Parathyroid adenoma (tissue), 2 donors: ENCODE measurements around the gene SLN.

ENCODE experiments used
- H2AFZ ChIP-seq: fragments of 300-600 bp; sonication (generic); one replicate; pipeline ENCODE4 v1.7.0; 2017; ENCODE audit warnings: antibody characterized with exemption, mild to moderate bottlenecking
- H3K27ac ChIP-seq: fragments of 300-600 bp; sonication (generic); one replicate; pipeline ENCODE4 v1.7.0; 2017
- H3K27me3 ChIP-seq: fragments of 300-600 bp; sonication (generic); one replicate; pipeline ENCODE4 v1.7.0; 2017; ENCODE audit warnings: low read length; ENCODE audit not compliant: control insufficient read depth, insufficient read depth
- H3K36me3 ChIP-seq: fragments of 300-600 bp; sonication (generic); one replicate; pipeline ENCODE4 v1.7.0; 2017; ENCODE audit warnings: low read length; ENCODE audit not compliant: control insufficient read depth, insufficient read depth
- H3K4me1 ChIP-seq: fragments of 300-600 bp; sonication (generic); one replicate; pipeline ENCODE4 v1.7.0; 2017; ENCODE audit warnings: control low read depth
- H3K4me2 ChIP-seq: fragments of 300-600 bp; sonication (generic); one replicate; pipeline ENCODE4 v1.7.0; 2017; ENCODE audit warnings: low read length
- H3K4me3 ChIP-seq: fragments of 300-600 bp; sonication (generic); one replicate; pipeline ENCODE4 v1.7.0; 2017; ENCODE audit warnings: low read depth, low read length
- H3K79me2 ChIP-seq: fragments of 300-600 bp; sonication (generic); one replicate; pipeline ENCODE4 v1.7.0; 2017; ENCODE audit warnings: control low read depth
- H3K9ac ChIP-seq: fragments of 300-600 bp; sonication (generic); one replicate; pipeline ENCODE4 v1.7.0; 2017; ENCODE audit warnings: mild to moderate bottlenecking
- H3K9me3 ChIP-seq: fragments of 300-600 bp; sonication (generic); one replicate; pipeline ENCODE4 v1.7.0; 2017; ENCODE audit warnings: low read length; ENCODE audit not compliant: control insufficient read depth
- CTCF ChIP-seq: fragments of 300-600 bp; sonication (generic); IDR thresholded peaks from one replicate; pipeline ENCODE4 v1.7.0; 2017; ENCODE audit warnings: antibody characterized with exemption, mild to moderate bottlenecking
- donor health status: primary hyperparathyroidism.

Gene SLN

DNA sequence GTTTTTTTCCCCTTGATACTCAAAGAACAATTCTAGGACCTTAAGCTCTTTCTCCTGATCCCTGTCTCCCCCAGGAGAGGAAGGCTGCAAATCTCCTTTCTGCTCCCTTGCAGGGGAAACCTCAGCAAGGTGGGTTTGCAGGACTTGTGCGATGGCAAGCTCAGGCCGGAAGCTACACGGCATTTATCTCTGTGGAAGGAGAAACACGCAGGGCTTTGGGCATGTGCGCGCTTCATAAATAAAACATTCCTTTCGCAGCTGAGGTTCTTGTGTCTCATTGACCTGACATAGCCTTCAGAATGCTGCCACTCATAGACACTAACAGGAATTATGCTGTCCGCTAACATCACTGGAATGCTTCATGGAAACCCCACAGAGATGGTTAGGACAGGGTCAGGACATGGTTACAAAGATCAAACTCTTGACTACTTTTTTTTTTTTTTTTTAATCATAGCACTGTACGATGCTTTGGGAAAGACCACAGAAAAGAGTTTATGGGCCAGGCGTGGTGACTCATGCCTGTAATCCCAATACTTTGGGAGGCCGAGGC, 42.6 kb downstream of the SLN start:
- H3K4me1 ChIP-seq, result no peaks in the 10 kb centered on the region
- no peak for TF ChIP-seq CTCF
- no peaks in the 10 kb centered on the region for H3K36me3 ChIP-seq
- H3K9ac ChIP-seq, result no peak overlapping the region
- no peaks in the 10 kb centered on the region for H3K27me3 ChIP-seq
- H3K4me3 ChIP-seq, result no peak overlapping the region
- H3K4me2 ChIP-seq, result no peak overlapping the region
- H3K27ac ChIP-seq, result no peak overlapping the region
- H3K79me2 ChIP-seq, result no peaks in the 10 kb centered on the region
- H2AFZ ChIP-seq, result no peak overlapping the region
- H3K9me3 ChIP-seq, result no peaks in the 10 kb centered on the region

DNA sequence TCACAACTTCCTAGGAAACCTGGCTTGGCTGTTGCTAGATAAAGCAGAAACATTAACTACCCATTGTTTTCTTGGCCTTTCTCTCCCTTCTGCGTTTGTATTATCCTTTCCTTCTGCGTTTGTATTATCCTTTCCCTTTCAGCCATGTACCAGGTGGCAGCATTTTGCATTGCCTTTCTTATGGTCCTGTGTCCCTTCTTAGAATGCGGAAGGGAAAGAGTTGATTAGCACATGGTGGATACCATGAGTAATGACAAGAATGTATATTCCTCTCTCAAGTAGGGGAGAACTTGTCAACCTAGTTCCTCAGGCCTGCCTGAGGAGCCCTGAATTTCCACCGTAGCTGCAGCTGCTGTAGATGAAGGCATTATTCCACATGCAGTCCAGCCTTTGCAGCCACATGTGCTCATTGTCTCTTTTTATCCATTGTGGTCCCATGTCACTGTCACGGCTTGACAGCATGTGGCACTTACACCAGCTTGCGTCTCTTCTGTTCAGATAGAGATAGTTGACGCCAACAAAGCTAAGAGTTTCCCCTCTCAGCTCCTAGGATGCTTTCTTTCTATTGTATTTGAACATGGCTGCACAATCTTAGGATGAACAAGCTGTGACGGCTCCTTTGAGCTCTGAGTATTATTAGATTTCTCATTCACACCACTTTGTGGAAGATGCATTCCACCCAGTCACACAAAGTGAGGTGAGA, 44.8 kb downstream of the SLN start:
- no peak for TF ChIP-seq CTCF

DNA sequence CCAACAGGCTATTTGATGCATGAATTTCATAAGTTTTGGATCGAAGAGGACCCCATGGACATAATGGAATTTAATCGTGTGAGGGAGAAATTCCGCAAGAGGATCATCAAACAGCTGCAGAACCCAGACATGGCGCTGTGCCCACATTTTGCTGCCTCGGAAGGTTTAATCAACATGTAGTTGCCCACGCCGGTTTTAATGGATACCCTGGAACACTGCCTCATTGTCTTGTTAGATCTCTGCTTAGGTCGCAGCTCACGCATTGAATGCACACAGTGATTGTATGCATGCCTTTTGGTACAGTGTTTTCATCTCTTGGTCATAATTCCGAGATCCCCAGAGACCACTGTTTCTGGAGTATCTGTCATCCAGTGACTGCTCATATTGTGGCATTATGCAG, 46.8 kb downstream of the SLN start:
- no peak overlapping the region for H2AFZ ChIP-seq
- no peak overlapping the region for H3K9ac ChIP-seq
- no peak overlapping the region for H3K27ac ChIP-seq
- H3K4me1 ChIP-seq, result no peaks in the 10 kb centered on the region
- H3K36me3 ChIP-seq, result no peaks in the 10 kb centered on the region
- no peak overlapping the region for H3K4me3 ChIP-seq
- H3K27me3 ChIP-seq, result no peaks in the 10 kb centered on the region
- H3K4me2 ChIP-seq, result no peak overlapping the region
- H3K79me2 ChIP-seq, result no peaks in the 10 kb centered on the region
- no peak for TF ChIP-seq CTCF
- no peaks in the 10 kb centered on the region for H3K9me3 ChIP-seq

More for the DNA sequence above, 44.8 kb downstream of the SLN start:
- H3K9ac ChIP-seq, result no peak overlapping the region
- no peaks in the 10 kb centered on the region for H3K27me3 ChIP-seq
- H3K9me3 ChIP-seq, result no peaks in the 10 kb centered on the region
- H3K4me1 ChIP-seq, result no peaks in the 10 kb centered on the region
- H2AFZ ChIP-seq, result no peak overlapping the region
- no peak overlapping the region for H3K27ac ChIP-seq
- no peaks in the 10 kb centered on the region for H3K36me3 ChIP-seq
- H3K4me2 ChIP-seq, result no peak overlapping the region
- H3K79me2 ChIP-seq, result no peaks in the 10 kb centered on the region
- H3K4me3 ChIP-seq, result no peak overlapping the region

DNA sequence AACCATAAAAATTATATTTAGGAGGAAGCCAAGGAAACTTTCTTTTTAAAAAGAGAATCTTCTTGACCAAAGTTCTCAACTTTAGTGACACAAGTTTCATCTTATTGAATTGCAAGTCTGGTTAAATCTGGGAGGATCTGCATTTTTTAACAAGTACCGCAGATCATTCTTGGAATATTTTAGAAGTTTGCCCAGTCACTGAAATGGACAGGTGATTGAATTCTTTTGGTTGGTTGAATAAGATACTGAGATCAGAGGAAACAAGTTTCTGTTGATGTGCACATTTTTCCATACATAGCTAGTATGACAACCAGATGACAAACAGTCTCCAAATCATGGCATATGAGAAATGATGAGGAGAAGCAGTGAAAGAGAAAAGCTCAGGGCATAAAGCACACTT, 50.2 kb downstream of the SLN start:
- no peak for TF ChIP-seq CTCF
- no peaks in the 10 kb centered on the region for H3K36me3 ChIP-seq
- H3K27me3 ChIP-seq, result no peaks in the 10 kb centered on the region
- H3K79me2 ChIP-seq, result no peaks in the 10 kb centered on the region
- no peak overlapping the region for H3K27ac ChIP-seq
- H3K4me3 ChIP-seq, result no peak overlapping the region
- no peaks in the 10 kb centered on the region for H3K4me1 ChIP-seq
- H3K4me2 ChIP-seq, result no peak overlapping the region
- H2AFZ ChIP-seq, result no peak overlapping the region
- no peaks in the 10 kb centered on the region for H3K9me3 ChIP-seq
- H3K9ac ChIP-seq, result no peak overlapping the region

GRCh38 chr11:107660066-107660465, 51.8 kb downstream of the SLN start:
- Histone ChIP-seq H3K4me1 (no peaks in the 10 kb centered on the region), H3K9ac (no peak overlapping the region), H3K27ac (no peak overlapping the region), H3K4me2 (no peak overlapping the region), H3K4me3 (no peak overlapping the region), H3K79me2 (no peaks in the 10 kb centered on the region), H2AFZ (no peak overlapping the region), H3K36me3 (no peaks in the 10 kb centered on the region), H3K27me3 (no peaks in the 10 kb centered on the region), H3K9me3 (no peaks in the 10 kb centered on the region)
- TF ChIP-seq CTCF, result no peak
